K562 (cell line): ENCODE data around the gene PHF12. TPM values are rescaled to one million over a fixed set of nuclear protein-coding genes. Genes with fewer than 3 reads are reported as not detected.

Experiments
- ARNT ChIP-seq, 2 experiments: fragments of 450-650 bp; IDR thresholded peaks; 2 replicates each; pipeline ENCODE4 v1.6.1; 2016; ENCODE audit warnings: mild to moderate bottlenecking in 1 of 2
- C11orf30 ChIP-seq: fragments of 450-650 bp; IDR thresholded peaks from 2 replicates; pipeline ENCODE4 v1.6.1; 2016; ENCODE audit warnings: low read depth, mild to moderate bottlenecking
- EHMT2 ChIP-seq: fragments of 450-650 bp; IDR thresholded peaks from 2 replicates; pipeline ENCODE4 v1.6.1; 2018; ENCODE audit warnings: antibody characterized with exemption
- GATA2 ChIP-seq: sonication (generic); formaldehyde crosslinking; IDR thresholded peaks from 2 replicates; pipeline ENCODE4 v1.4.0; 2020; ENCODE audit warnings: mild to moderate bottlenecking, missing genetic modification reagents
- IFI16 ChIP-seq: fragments of 250-450 bp; sonication (Bioruptor Pico); IDR thresholded peaks from 2 replicates; pipeline ENCODE4 v2.1.2; 2022; ENCODE audit warnings: mild to moderate bottlenecking, inconsistent platforms
- KDM1A ChIP-seq, 2 experiments: fragments of 450-650 bp; IDR thresholded peaks; 2 replicates each; pipeline ENCODE4 v1.6.1; 2016; ENCODE audit warnings: mild to moderate bottlenecking in 2 of 2
- NFYB ChIP-seq: IDR thresholded peaks from 2 replicates; pipeline ENCODE4 v1.6.1; 2011; ENCODE audit warnings: mild to moderate bottlenecking, moderate library complexity; ENCODE audit not compliant: insufficient read length; ENCODE audit errors: extremely low read depth
- PHB2 ChIP-seq: fragments of 450-650 bp; IDR thresholded peaks from 2 replicates; pipeline ENCODE4 v1.6.1; 2017; ENCODE audit warnings: low read depth
- PHF20 ChIP-seq: fragments of 450-650 bp; IDR thresholded peaks from 2 replicates; pipeline ENCODE4 v1.6.1; 2018; ENCODE audit not compliant: partially characterized antibody
- POLR3G ChIP-seq: IDR thresholded peaks from 2 replicates; pipeline ENCODE4 v1.6.1; 2011; ENCODE audit not compliant: insufficient read length, insufficient replicate concordance; ENCODE audit errors: extremely low read depth
- PTRF ChIP-seq: fragments of 450-650 bp; IDR thresholded peaks from 2 replicates; pipeline ENCODE4 v1.6.1; 2016; ENCODE audit warnings: mild to moderate bottlenecking, missing genetic modification characterization, missing compliant biosample characterization
- RB1 ChIP-seq: fragments of 450-650 bp; IDR thresholded peaks from 2 replicates; pipeline ENCODE4 v1.6.1; 2017; ENCODE audit warnings: low read depth, mild to moderate bottlenecking
- SMAD4 ChIP-seq: fragments of 250-450 bp; sonication (Bioruptor Pico); conservative IDR thresholded peaks from 2 replicates; pipeline ENCODE4 v1.8.0; 2021; ENCODE audit warnings: inconsistent platforms, mild to moderate bottlenecking, moderate library complexity
- SMARCE1 ChIP-seq: fragments of 450-650 bp; IDR thresholded peaks from 2 replicates; pipeline ENCODE4 v1.7.1; 2016; ENCODE audit warnings: mild to moderate bottlenecking
- TARDBP ChIP-seq: fragments of 450-650 bp; IDR thresholded peaks from 2 replicates; pipeline ENCODE4 v1.6.1; 2016
- TEAD4 ChIP-seq, 2 experiments: sonication (generic) in 1 of 2; formaldehyde crosslinking in 1 of 2; IDR thresholded peaks; 2 replicates each; pipeline versions ENCODE4 v1.6.1 to v1.8.0; 2012 to 2022; ENCODE audit warnings: borderline replicate concordance in 1 of 2, inconsistent platforms in 1 of 2, low read length in 1 of 2, mild to moderate bottlenecking in 1 of 2, missing genetic modification reagents in 1 of 2
- polyA plus RNA-seq, 8 experiments: library from polyadenylated mRNA; depleted of rRNA in 4 of 8; stranded (reverse) in 5 of 8; unstranded in 3 of 8; fragments of >200 nt; fragmentation: Nextera tagmentation in 2 of 8; fragmentation: Illumina TruSeq in 1 of 8; extraction: Ambion mirVana in 2 of 8; extraction: Trizol in 1 of 8; gene quantifications; 2 replicates each; pipeline versions ENCODE4 v1.2.1 to v1.2.3, GENCODE V29; 2011 to 2014; ENCODE audit warnings: inconsistent platforms in 1 of 8, missing spikeins in 1 of 8
- total RNA-seq, 7 experiments: library from RNA; depleted of rRNA in 6 of 7; stranded (reverse); fragments of >200 nt in 6 of 7; fragmentation: Illumina TruSeq in 2 of 7; extraction: Trizol in 2 of 7; gene quantifications; 2 replicates each; pipeline versions ENCODE4 v1.2.1 to v1.2.3, GENCODE V29; 2011 to 2021; ENCODE audit warnings: low replicate concordance in 1 of 7
- TF ChIP-seq, protein P1 (sequence below): sonication (generic); formaldehyde crosslinking; IDR thresholded peaks from 2 replicates; pipeline ENCODE4 v1.4.0; 2020; ENCODE audit warnings: mild to moderate bottlenecking, missing genetic modification reagents
- TF ChIP-seq, protein P2 (sequence below): fragments of 450-650 bp; IDR thresholded peaks from 2 replicates; pipeline ENCODE4 v1.6.1; 2016; ENCODE audit warnings: mild to moderate bottlenecking
- TF ChIP-seq, protein P3 (sequence below): fragments of 450-650 bp; IDR thresholded peaks from 2 replicates; pipeline ENCODE4 v1.6.1; 2014; ENCODE audit warnings: low read depth, mild to moderate bottlenecking, moderate library complexity, borderline replicate concordance
- TF ChIP-seq, protein P4 (sequence below): sonication (generic); formaldehyde crosslinking; IDR thresholded peaks from 2 replicates; pipeline ENCODE4 v1.9.0; 2022; ENCODE audit warnings: mild to moderate bottlenecking, missing genetic modification reagents

The PHF12 gene
- total and polyA plus RNA-seq, 9 of the 15 experiments (the other 6 are each of a cell fraction or from before 2014, with no cell fraction given): 0.82 to 31.3 (median 13.5) TPM

DNA sequence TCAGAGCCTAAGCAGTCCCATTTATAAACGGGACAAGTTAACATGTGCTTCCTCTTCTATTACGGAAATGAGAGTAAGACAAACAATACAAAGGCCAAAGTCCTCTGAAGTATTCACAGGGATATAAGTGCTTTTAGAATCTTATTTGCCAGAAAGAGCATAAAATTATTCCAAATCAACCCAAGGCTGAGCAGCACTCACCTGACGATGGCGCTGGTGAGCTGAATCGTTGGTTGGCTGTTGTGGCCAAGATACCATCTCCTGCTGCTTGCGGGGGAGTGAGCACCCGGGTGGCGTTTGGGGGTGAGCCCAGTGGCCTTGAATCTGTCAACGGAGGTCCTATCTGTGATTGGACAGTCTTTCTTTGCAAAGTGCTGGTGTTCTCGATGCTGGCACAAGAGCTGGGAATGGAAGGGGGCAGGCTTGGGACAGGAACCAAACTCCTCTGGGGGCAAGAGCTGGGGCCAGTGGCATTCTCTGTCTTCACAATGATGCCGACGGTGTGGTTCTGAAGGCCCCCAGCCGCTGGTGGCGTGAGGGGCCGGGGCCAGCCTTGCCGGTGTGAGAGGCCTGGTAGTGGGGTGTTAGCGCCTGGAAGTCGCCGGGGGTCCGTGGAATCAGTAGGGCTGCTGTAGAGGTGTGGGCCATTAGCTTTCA, 38.9 kb downstream of the PHF12 start (continued):
- TF ChIP-seq, protein P1, sequence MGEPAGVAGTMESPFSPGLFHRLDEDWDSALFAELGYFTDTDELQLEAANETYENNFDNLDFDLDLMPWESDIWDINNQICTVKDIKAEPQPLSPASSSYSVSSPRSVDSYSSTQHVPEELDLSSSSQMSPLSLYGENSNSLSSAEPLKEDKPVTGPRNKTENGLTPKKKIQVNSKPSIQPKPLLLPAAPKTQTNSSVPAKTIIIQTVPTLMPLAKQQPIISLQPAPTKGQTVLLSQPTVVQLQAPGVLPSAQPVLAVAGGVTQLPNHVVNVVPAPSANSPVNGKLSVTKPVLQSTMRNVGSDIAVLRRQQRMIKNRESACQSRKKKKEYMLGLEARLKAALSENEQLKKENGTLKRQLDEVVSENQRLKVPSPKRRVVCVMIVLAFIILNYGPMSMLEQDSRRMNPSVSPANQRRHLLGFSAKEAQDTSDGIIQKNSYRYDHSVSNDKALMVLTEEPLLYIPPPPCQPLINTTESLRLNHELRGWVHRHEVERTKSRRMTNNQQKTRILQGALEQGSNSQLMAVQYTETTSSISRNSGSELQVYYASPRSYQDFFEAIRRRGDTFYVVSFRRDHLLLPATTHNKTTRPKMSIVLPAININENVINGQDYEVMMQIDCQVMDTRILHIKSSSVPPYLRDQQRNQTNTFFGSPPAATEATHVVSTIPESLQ (CRISPR knock-in tag): no peak
- TF ChIP-seq PHF20 (no peak), EHMT2 (peak; percentile 20; the same call in 1 of the 2 replicates), SMARCE1 (peak; percentile 91), KDM1A (IDR thresholded peaks at IDR 0.05) (peak; percentile 76 to 80), PTRF (tag) (no peak), ARNT (IDR thresholded peaks at IDR 0.05) (peak in 1 of 2 experiments; percentile 61; a peak in 2 of 4 replicates), C11orf30 (no peak), GATA2 (CRISPR knock-in tag) (peak; percentile 99), TEAD4 (IDR thresholded peaks at IDR 0.05; ENCODE audit: low read length) (peak; percentile 80), TEAD4 (CRISPR knock-in tag; IDR thresholded peaks at IDR 0.05; ENCODE audit: borderline replicate concordance) (no peak), TARDBP (peak; percentile 51; the same call in 1 of the 2 replicates), RB1 (no peak), NFYB (peak; percentile 19), POLR3G (no peak), IFI16 (CRISPR knock-in tag) (no peak), PHB2 (no peak), SMAD4 (CRISPR knock-in tag) (peak; percentile 43; the same call in 1 of the 2 replicates)
- TF ChIP-seq, protein P2, sequence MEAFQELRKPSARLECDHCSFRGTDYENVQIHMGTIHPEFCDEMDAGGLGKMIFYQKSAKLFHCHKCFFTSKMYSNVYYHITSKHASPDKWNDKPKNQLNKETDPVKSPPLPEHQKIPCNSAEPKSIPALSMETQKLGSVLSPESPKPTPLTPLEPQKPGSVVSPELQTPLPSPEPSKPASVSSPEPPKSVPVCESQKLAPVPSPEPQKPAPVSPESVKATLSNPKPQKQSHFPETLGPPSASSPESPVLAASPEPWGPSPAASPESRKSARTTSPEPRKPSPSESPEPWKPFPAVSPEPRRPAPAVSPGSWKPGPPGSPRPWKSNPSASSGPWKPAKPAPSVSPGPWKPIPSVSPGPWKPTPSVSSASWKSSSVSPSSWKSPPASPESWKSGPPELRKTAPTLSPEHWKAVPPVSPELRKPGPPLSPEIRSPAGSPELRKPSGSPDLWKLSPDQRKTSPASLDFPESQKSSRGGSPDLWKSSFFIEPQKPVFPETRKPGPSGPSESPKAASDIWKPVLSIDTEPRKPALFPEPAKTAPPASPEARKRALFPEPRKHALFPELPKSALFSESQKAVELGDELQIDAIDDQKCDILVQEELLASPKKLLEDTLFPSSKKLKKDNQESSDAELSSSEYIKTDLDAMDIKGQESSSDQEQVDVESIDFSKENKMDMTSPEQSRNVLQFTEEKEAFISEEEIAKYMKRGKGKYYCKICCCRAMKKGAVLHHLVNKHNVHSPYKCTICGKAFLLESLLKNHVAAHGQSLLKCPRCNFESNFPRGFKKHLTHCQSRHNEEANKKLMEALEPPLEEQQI: 0 out of 2 replicates have a peak, but pooled peaks have one; percentile 22
- TF ChIP-seq, protein P3, sequence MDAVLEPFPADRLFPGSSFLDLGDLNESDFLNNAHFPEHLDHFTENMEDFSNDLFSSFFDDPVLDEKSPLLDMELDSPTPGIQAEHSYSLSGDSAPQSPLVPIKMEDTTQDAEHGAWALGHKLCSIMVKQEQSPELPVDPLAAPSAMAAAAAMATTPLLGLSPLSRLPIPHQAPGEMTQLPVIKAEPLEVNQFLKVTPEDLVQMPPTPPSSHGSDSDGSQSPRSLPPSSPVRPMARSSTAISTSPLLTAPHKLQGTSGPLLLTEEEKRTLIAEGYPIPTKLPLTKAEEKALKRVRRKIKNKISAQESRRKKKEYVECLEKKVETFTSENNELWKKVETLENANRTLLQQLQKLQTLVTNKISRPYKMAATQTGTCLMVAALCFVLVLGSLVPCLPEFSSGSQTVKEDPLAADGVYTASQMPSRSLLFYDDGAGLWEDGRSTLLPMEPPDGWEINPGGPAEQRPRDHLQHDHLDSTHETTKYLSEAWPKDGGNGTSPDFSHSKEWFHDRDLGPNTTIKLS: 0 out of 2 replicates have a peak, but pooled peaks have one; percentile 41
- TF ChIP-seq, protein P4, sequence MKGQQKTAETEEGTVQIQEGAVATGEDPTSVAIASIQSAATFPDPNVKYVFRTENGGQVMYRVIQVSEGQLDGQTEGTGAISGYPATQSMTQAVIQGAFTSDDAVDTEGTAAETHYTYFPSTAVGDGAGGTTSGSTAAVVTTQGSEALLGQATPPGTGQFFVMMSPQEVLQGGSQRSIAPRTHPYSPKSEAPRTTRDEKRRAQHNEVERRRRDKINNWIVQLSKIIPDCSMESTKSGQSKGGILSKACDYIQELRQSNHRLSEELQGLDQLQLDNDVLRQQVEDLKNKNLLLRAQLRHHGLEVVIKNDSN (CRISPR knock-in tag): peak; percentile 37; the same call in 1 of the 2 replicates
